ENCODE data around the gene ARPC4. TPM values are rescaled to one million over a fixed set of nuclear protein-coding genes. Genes with fewer than 3 reads are reported as not detected.

ARPC4 gene
- total RNA-seq, 1 donor from 2014 or later: 129 TPM

GRCh38 chr3:9810846-9811245, 18.0 kb downstream of the ARPC4 start:
- peak overlapping the region; percentile 84 for H3K27ac Mint-ChIP-seq
- peaks cover 13% of the 10 kb centered on the region for H3K27me3 Mint-ChIP-seq
- no peaks in the 10 kb centered on the region for H3K9me3 Mint-ChIP-seq (ENCODE audit: low read depth)
- TF ChIP-seq, protein P1, sequence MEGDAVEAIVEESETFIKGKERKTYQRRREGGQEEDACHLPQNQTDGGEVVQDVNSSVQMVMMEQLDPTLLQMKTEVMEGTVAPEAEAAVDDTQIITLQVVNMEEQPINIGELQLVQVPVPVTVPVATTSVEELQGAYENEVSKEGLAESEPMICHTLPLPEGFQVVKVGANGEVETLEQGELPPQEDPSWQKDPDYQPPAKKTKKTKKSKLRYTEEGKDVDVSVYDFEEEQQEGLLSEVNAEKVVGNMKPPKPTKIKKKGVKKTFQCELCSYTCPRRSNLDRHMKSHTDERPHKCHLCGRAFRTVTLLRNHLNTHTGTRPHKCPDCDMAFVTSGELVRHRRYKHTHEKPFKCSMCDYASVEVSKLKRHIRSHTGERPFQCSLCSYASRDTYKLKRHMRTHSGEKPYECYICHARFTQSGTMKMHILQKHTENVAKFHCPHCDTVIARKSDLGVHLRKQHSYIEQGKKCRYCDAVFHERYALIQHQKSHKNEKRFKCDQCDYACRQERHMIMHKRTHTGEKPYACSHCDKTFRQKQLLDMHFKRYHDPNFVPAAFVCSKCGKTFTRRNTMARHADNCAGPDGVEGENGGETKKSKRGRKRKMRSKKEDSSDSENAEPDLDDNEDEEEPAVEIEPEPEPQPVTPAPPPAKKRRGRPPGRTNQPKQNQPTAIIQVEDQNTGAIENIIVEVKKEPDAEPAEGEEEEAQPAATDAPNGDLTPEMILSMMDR (IDR thresholded peaks at IDR 0.05; ENCODE audit: unreplicated experiment): no peak
- peaks cover 9% of the 10 kb centered on the region for H3K4me1 Mint-ChIP-seq (ENCODE audit: low read depth)
- no peak for DNase-seq (ENCODE audit: low spot score, unreplicated experiment)
- peak overlapping the region; percentile 75 for H3K4me3 Mint-ChIP-seq (ENCODE audit: low read depth)
- H3K36me3 Mint-ChIP-seq (ENCODE audit: insufficient read depth): no peaks in the 10 kb centered on the region

DNA sequence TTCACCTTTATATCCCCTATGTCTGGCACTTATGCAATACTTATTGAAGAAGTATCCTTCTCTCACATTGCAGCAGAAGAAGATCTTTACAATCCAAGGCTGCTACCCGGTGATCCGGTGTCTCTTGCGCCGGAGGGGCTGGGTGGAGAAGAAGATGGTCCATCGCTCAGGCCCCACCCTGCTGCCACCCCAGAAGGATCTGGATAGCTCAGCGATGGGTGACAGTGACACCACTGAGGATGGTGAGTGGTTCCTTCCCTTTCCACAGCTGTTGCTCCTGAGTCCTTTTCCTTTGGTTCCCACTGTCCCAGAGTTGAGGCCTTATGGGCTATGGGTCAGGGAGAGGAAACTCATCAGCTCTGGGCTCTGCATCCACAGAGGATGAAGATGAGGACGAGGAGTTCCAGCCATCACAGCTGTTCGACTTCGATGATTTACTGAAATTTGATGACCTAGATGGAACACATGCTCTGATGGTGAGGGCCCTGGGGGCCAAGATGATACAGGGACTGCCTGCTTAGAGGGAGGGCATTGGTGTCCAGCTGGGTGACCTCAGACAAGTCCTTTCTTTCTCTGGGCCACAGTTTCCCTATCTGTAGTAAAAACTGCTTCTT, 20.1 kb downstream of the ARPC4 start:
- Mint-ChIP-seq H3K4me1 (ENCODE audit: low read depth) (peaks cover 9% of the 10 kb centered on the region), H3K4me3 (ENCODE audit: low read depth) (no peak overlapping the region), H3K27ac (no peak overlapping the region), H3K27me3 (peaks cover 13% of the 10 kb centered on the region), H3K9me3 (ENCODE audit: low read depth) (no peaks in the 10 kb centered on the region), H3K36me3 (ENCODE audit: insufficient read depth) (no peaks in the 10 kb centered on the region)
- TF ChIP-seq, protein P1 (IDR thresholded peaks at IDR 0.05; ENCODE audit: unreplicated experiment): no peak
- no peak for DNase-seq (ENCODE audit: low spot score, unreplicated experiment)

DNA sequence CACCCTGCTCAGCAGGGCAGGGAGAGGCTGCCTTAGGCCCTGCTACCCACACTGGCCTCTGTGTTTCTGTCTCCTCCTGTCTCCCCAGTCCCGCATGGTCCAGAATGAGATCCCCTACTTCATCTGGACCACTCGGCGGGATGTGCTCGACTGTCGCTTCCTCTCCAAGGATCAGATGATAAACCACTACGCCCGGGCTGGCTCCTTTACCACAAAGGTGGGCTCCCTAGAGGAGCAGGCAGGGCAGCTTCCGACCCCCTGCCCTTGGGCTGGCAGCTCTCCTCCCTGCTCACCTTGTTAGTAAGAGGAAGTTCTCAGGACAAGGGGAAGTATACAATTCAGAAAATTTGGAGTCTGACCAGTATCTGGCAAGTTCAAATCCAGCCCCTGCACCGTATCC, 23.1 kb downstream of the ARPC4 start:
- TF ChIP-seq, protein P1 (IDR thresholded peaks at IDR 0.05; ENCODE audit: unreplicated experiment): no peak

DNA sequence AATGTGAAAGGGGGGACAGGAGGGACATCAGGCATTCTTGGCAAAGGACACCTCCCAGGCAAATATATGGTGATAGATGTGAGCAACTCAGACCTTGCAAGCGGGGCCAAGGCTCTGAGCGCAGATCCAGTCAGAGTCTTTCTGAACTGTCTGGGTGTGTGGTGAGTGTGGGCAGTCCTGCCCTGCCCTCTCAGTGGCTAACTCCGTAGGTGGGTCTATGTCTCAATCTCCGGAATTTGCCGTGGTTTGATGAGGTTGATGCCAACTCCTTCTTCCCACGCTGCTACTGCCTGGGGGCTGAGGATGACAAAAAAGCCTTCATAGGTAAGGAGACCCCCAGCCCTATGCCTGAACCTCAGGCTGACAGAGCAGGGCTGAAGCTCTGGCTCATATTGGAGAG, 24.6 kb downstream of the ARPC4 start:
- H3K9me3 Mint-ChIP-seq (ENCODE audit: low read depth): no peaks in the 10 kb centered on the region
- no peaks in the 10 kb centered on the region for H3K27me3 Mint-ChIP-seq
- peaks cover 1% of the 10 kb centered on the region for H3K36me3 Mint-ChIP-seq (ENCODE audit: insufficient read depth)

More for the DNA sequence above, 23.1 kb downstream of the ARPC4 start:
- Mint-ChIP-seq H3K4me1 (ENCODE audit: low read depth) (peaks cover 3% of the 10 kb centered on the region), H3K36me3 (ENCODE audit: insufficient read depth) (peaks cover under 1% of the 10 kb centered on the region), H3K27me3 (peaks cover 8% of the 10 kb centered on the region), H3K4me3 (ENCODE audit: low read depth) (no peak overlapping the region), H3K27ac (no peak overlapping the region), H3K9me3 (ENCODE audit: low read depth) (no peaks in the 10 kb centered on the region)
- no peak for DNase-seq (ENCODE audit: low spot score, unreplicated experiment)

DNA sequence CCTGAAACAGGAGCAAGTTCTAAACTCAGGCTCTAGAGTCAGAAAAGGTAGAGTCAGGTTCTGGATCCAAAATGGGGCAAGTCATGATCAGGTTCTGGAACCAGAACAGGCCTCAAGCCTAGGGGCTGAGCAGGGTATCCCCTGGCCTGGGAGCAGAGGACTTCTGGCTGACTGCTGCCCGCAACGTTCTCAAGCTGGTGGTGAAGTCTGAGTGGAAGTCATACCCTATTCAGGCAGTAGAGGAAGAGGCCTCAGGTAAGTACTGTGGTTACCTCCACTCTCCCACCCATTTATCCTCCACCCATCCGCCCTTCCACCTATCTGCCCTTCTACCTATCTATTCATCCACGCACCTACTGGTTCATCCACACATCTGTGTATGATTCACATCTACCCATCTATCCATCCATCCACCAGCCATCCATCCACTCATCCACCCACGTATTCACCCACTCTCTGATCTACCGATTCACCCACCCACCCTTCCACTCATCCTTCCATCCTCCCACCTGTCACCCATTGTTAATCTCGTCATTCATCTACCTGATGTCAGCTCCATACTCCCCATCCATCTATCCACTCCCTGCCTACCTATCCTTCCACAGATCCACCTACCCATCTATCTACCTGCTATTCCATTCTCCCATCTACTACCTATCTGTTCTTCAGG, 25.9 kb downstream of the ARPC4 start:
- TF ChIP-seq, protein P1 (IDR thresholded peaks at IDR 0.05; ENCODE audit: unreplicated experiment): no peak
- no peaks in the 10 kb centered on the region for H3K9me3 Mint-ChIP-seq (ENCODE audit: low read depth)
- no peaks in the 10 kb centered on the region for H3K27me3 Mint-ChIP-seq
- no peak overlapping the region for H3K4me3 Mint-ChIP-seq (ENCODE audit: low read depth)
- no peaks in the 10 kb centered on the region for H3K4me1 Mint-ChIP-seq (ENCODE audit: low read depth)
- no peak for DNase-seq (ENCODE audit: low spot score, unreplicated experiment)
- no peak overlapping the region for H3K27ac Mint-ChIP-seq
- H3K36me3 Mint-ChIP-seq (ENCODE audit: insufficient read depth): peaks cover 1% of the 10 kb centered on the region

More for the DNA sequence above, 24.6 kb downstream of the ARPC4 start:
- Mint-ChIP-seq H3K4me3 (ENCODE audit: low read depth) (no peak overlapping the region), H3K4me1 (ENCODE audit: low read depth) (no peaks in the 10 kb centered on the region), H3K27ac (no peak overlapping the region)
- TF ChIP-seq, protein P1 (IDR thresholded peaks at IDR 0.05; ENCODE audit: unreplicated experiment): no peak
- no peak for DNase-seq (ENCODE audit: low spot score, unreplicated experiment)
